Neural cell (in vitro differentiated cells): ENCODE results near the gene THRB. TPM values are rescaled to one million over a fixed set of nuclear protein-coding genes. Genes with fewer than 3 reads are reported as not detected.

ENCODE experiments used
- H2AFZ ChIP-seq: fragments of 200-600, 300-800 bp; sonication (generic), shearing (Covaris generic); 2 replicates; pipeline ENCODE4 v1.6.0; 2014; ENCODE audit warnings: low read depth, mild to moderate bottlenecking, antibody characterized with exemption, low read length, moderate library complexity
- H3F3A ChIP-seq: fragments of 200-600 bp; shearing (Covaris generic); 2 replicates; pipeline ENCODE4 v1.6.1; 2016; ENCODE audit warnings: mild to moderate bottlenecking, moderate library complexity, mixed read lengths, antibody characterized with exemption, low read length; ENCODE audit not compliant: insufficient read depth, poor library complexity, severe bottlenecking
- H3K27ac ChIP-seq: fragments of 200-600, 300-800 bp; sonication (generic), shearing (Covaris generic); 2 replicates; pipeline ENCODE4 v1.5.1; 2014; ENCODE audit warnings: mild to moderate bottlenecking, low read length, moderate library complexity
- H3K27me3 ChIP-seq: fragments of 300-800, 200-600 bp; sonication (generic), shearing (Covaris generic); 2 replicates; pipeline ENCODE4 v1.6.0; 2014; ENCODE audit warnings: mild to moderate bottlenecking, low read depth, low read length, moderate library complexity; ENCODE audit not compliant: insufficient read depth
- H3K36me3 ChIP-seq: fragments of 300-800, 200-600 bp; sonication (generic), shearing (Covaris generic); 2 replicates; pipeline ENCODE4 v1.5.1; 2014; ENCODE audit warnings: mild to moderate bottlenecking, antibody characterized with exemption, low read length, moderate library complexity; ENCODE audit not compliant: insufficient read depth
- H3K4me2 ChIP-seq: fragments of 300-800, 200-600 bp; sonication (generic), shearing (Covaris generic); 2 replicates; pipeline ENCODE4 v1.6.0; 2014; ENCODE audit warnings: mild to moderate bottlenecking, low read length
- H3K4me3 ChIP-seq: fragments of 300-800, 200-600 bp; sonication (generic), shearing (Covaris generic); 2 replicates; pipeline ENCODE4 v1.5.1; 2014; ENCODE audit warnings: mild to moderate bottlenecking, low read length, moderate library complexity
- H3K79me2 ChIP-seq: fragments of 200-600 bp; shearing (Covaris generic); replicated peaks from 2 replicates; pipeline ENCODE4 v1.6.0; 2014; ENCODE audit warnings: mild to moderate bottlenecking, low read length, moderate library complexity; ENCODE audit not compliant: insufficient read depth
- H3K9ac ChIP-seq: fragments of 300-800, 200-600 bp; sonication (generic), shearing (Covaris generic); 2 replicates; pipeline ENCODE4 v1.6.1; 2016; ENCODE audit warnings: mild to moderate bottlenecking, low read length, mixed read lengths
- H3K9me2 ChIP-seq: fragments of 200-600 bp; shearing (Covaris generic); 2 replicates; pipeline ENCODE4 v1.6.1; 2016; ENCODE audit warnings: mild to moderate bottlenecking, low read length, mixed read lengths; ENCODE audit not compliant: insufficient read depth
- H3K9me3 ChIP-seq: fragments of 200-600, 300-800 bp; sonication (generic), shearing (Covaris generic); 2 replicates; pipeline ENCODE4 v1.6.1; 2016; ENCODE audit warnings: mild to moderate bottlenecking, mixed run types, low read length, moderate library complexity, mixed read lengths
- H4K20me1 ChIP-seq: fragments of 200-600 bp; shearing (Covaris generic); 2 replicates; pipeline ENCODE4 v1.6.1; 2016; ENCODE audit warnings: mild to moderate bottlenecking, mixed run types; ENCODE audit not compliant: insufficient read depth
- EP300 ChIP-seq: fragments of 450-650 bp; conservative IDR thresholded peaks from 2 replicates; pipeline ENCODE4 v1.6.1; 2014; ENCODE audit warnings: antibody characterized with exemption, mild to moderate bottlenecking, moderate library complexity; ENCODE audit not compliant: poor library complexity, severe bottlenecking
- EZH2 ChIP-seq: fragments of 200-600, 300-800 bp; shearing (Covaris generic), sonication (generic); IDR thresholded peaks from 2 replicates; pipeline ENCODE4 v1.6.1; 2014; ENCODE audit warnings: antibody characterized with exemption, low read length, borderline replicate concordance, mild to moderate bottlenecking; ENCODE audit not compliant: insufficient read depth, poor library complexity, severe bottlenecking
- MXI1 ChIP-seq: fragments of 450-650 bp; conservative IDR thresholded peaks from 2 replicates; pipeline ENCODE4 v1.6.1; 2014; ENCODE audit warnings: antibody characterized with exemption, mild to moderate bottlenecking; ENCODE audit not compliant: poor library complexity, severe bottlenecking
- POLR2AphosphoS5 ChIP-seq: IDR thresholded peaks from 2 replicates; pipeline ENCODE4 v1.6.1; 2012
- RAD21 ChIP-seq: fragments of 450-650 bp; conservative IDR thresholded peaks from 2 replicates; pipeline ENCODE4 v1.6.1; 2014; ENCODE audit warnings: antibody characterized with exemption, mild to moderate bottlenecking, moderate library complexity
- SMC3 ChIP-seq: fragments of 450-650 bp; conservative IDR thresholded peaks from 2 replicates; pipeline ENCODE4 v1.6.1; 2014; ENCODE audit warnings: antibody characterized with exemption, mild to moderate bottlenecking, moderate library complexity; ENCODE audit not compliant: poor library complexity
- TAF1 ChIP-seq: IDR thresholded peaks from 2 replicates; pipeline ENCODE4 v1.6.1; 2012; ENCODE audit warnings: low read depth
- polyA plus RNA-seq: library from polyadenylated mRNA; depleted of rRNA; stranded (reverse); fragments of >200 nt; gene quantifications from 2 replicates; pipeline ENCODE4 v1.2.3, GENCODE V29; 2014
- TF ChIP-seq, protein P1 (sequence below): fragments of 450-650 bp; IDR thresholded peaks from 2 replicates; pipeline ENCODE4 v1.5.1; 2014; ENCODE audit warnings: antibody characterized with exemption, mild to moderate bottlenecking, moderate library complexity; ENCODE audit not compliant: poor library complexity, severe bottlenecking
- TF ChIP-seq, protein P2 (sequence below): IDR thresholded peaks from 2 replicates; pipeline ENCODE4 v1.6.1; 2012; ENCODE audit warnings: borderline replicate concordance

The THRB gene
- polyA plus RNA-seq, 1 donor from 2014 or later: 1.7 TPM

DNA sequence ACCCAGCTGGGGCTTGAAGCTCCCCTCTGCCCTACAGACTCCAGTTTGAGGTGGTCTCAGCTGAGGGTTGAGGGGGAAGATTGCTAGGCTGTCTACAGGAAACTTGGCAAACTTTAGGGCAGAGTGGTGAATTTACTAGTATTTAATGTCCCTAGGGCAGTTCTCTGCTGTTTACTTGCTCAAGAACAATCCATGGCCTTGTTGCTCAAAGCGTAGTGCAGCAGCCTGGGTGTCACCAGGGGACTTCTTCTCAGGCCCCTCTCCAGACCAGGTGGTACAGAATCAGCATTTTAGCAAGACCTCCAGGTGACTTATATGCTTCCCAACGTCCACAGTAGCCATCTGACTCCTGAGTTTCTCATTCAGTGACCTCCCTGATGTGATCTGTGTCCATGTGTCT lies 360.7 kb downstream of the THRB start:
- no peak overlapping the region for H3K9ac ChIP-seq
- no peaks in the 10 kb centered on the region for H3F3A ChIP-seq
- no peak overlapping the region for H2AFZ ChIP-seq
- TF ChIP-seq EZH2 (no peak), TAF1 (no peak), EP300 (no peak), POLR2AphosphoS5 (no peak), MXI1 (no peak), RAD21 (no peak), SMC3 (no peak)
- TF ChIP-seq, protein P1, sequence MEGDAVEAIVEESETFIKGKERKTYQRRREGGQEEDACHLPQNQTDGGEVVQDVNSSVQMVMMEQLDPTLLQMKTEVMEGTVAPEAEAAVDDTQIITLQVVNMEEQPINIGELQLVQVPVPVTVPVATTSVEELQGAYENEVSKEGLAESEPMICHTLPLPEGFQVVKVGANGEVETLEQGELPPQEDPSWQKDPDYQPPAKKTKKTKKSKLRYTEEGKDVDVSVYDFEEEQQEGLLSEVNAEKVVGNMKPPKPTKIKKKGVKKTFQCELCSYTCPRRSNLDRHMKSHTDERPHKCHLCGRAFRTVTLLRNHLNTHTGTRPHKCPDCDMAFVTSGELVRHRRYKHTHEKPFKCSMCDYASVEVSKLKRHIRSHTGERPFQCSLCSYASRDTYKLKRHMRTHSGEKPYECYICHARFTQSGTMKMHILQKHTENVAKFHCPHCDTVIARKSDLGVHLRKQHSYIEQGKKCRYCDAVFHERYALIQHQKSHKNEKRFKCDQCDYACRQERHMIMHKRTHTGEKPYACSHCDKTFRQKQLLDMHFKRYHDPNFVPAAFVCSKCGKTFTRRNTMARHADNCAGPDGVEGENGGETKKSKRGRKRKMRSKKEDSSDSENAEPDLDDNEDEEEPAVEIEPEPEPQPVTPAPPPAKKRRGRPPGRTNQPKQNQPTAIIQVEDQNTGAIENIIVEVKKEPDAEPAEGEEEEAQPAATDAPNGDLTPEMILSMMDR: no peak
- TF ChIP-seq, protein P2, sequence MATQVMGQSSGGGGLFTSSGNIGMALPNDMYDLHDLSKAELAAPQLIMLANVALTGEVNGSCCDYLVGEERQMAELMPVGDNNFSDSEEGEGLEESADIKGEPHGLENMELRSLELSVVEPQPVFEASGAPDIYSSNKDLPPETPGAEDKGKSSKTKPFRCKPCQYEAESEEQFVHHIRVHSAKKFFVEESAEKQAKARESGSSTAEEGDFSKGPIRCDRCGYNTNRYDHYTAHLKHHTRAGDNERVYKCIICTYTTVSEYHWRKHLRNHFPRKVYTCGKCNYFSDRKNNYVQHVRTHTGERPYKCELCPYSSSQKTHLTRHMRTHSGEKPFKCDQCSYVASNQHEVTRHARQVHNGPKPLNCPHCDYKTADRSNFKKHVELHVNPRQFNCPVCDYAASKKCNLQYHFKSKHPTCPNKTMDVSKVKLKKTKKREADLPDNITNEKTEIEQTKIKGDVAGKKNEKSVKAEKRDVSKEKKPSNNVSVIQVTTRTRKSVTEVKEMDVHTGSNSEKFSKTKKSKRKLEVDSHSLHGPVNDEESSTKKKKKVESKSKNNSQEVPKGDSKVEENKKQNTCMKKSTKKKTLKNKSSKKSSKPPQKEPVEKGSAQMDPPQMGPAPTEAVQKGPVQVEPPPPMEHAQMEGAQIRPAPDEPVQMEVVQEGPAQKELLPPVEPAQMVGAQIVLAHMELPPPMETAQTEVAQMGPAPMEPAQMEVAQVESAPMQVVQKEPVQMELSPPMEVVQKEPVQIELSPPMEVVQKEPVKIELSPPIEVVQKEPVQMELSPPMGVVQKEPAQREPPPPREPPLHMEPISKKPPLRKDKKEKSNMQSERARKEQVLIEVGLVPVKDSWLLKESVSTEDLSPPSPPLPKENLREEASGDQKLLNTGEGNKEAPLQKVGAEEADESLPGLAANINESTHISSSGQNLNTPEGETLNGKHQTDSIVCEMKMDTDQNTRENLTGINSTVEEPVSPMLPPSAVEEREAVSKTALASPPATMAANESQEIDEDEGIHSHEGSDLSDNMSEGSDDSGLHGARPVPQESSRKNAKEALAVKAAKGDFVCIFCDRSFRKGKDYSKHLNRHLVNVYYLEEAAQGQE: no peak
- H3K79me2 ChIP-seq: no peaks in the 10 kb centered on the region
- no peaks in the 10 kb centered on the region for H3K27me3 ChIP-seq
- H3K9me2 ChIP-seq: no peaks in the 10 kb centered on the region
- H4K20me1 ChIP-seq: no peaks in the 10 kb centered on the region
- H3K4me3 ChIP-seq: no peak overlapping the region
- no peak overlapping the region for H3K27ac ChIP-seq
- no peak overlapping the region for H3K4me2 ChIP-seq
- H3K9me3 ChIP-seq: no peaks in the 10 kb centered on the region
- no peaks in the 10 kb centered on the region for H3K36me3 ChIP-seq

DNA sequence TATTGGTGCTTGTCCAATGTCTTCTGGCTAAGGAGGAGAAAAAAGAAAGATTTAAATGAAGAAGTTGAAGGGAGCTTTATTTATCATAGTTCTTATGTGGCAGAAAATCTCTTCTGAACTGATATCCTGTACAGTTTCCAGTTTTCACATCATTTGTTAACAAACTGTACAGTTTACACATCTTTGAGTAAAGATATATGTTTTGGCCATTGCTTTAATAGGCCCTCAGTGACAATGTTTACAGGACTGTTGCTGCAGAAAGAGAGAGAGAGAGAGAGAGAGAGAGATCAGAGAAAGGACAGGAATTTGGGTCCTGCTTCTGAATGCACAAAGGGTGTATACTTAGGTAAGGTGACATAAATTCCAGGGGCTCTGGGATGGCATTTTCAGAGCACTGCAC lies 361.2 kb downstream of the THRB start:
- Histone ChIP-seq H3K27me3 (no peaks in the 10 kb centered on the region), H3K79me2 (no peaks in the 10 kb centered on the region), H3K4me2 (no peak overlapping the region), H3K27ac (no peak overlapping the region), H3K36me3 (no peaks in the 10 kb centered on the region), H3K9me2 (no peaks in the 10 kb centered on the region), H3K9ac (no peak overlapping the region), H3F3A (no peaks in the 10 kb centered on the region), H2AFZ (no peak overlapping the region), H3K4me3 (no peak overlapping the region), H3K9me3 (no peaks in the 10 kb centered on the region), H4K20me1 (no peaks in the 10 kb centered on the region)
- TF ChIP-seq RAD21: no peak

DNA sequence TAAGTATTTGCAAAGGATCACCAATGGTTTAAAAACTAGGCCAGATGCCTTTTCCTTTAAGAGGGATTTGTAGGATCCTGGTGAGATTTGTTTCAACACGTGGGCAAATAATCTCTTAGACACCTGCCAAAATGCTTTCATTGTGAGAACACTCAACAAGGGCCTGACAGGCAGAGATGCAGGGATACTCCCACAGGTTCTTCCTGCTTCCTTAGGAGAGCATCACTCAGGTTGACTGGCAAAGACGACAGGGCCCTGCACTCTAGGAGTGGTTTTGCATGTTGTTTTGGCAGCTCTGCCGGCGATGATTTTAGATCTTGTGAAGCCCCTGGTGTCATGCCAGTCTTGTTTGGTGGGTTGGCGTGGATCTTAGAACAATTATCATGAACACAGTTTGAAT lies 365.1 kb downstream of the THRB start:
- Histone ChIP-seq H3K4me3 (no peak overlapping the region), H3K79me2 (no peaks in the 10 kb centered on the region), H3K4me2 (no peak overlapping the region), H3F3A (no peaks in the 10 kb centered on the region), H2AFZ (no peak overlapping the region), H3K9ac (no peak overlapping the region), H4K20me1 (no peaks in the 10 kb centered on the region), H3K36me3 (no peaks in the 10 kb centered on the region), H3K27me3 (no peaks in the 10 kb centered on the region), H3K27ac (no peak overlapping the region), H3K9me3 (no peaks in the 10 kb centered on the region), H3K9me2 (no peaks in the 10 kb centered on the region)
- TF ChIP-seq EP300 (peak; percentile 51), RAD21 (no peak)
